DOHH2 (cell line): ENCODE data around the gene ETFA.

Source experiments
- H3F3A ChIP-seq: fragments of 200-600 bp; sonication (generic), shearing (Covaris generic); 2 replicates; pipeline ENCODE4 v1.6.0; 2016; ENCODE audit warnings: antibody characterized with exemption, mild to moderate bottlenecking; ENCODE audit not compliant: control insufficient read depth, insufficient read depth
- H3K27ac ChIP-seq: fragments of 200-600 bp; sonication (generic); 2 replicates; pipeline ENCODE4 v1.5.1; 2014; ENCODE audit warnings: low read depth, mild to moderate bottlenecking, low read length, moderate library complexity
- H3K27me3 ChIP-seq: fragments of 200-600 bp; sonication (generic); 2 replicates; pipeline ENCODE4 v1.6.1; 2014; ENCODE audit warnings: mild to moderate bottlenecking, low read length, mixed read lengths; ENCODE audit not compliant: control insufficient read depth
- H3K36me3 ChIP-seq: fragments of 200-600 bp; sonication (generic); 2 replicates; pipeline ENCODE4 v1.6.1; 2014; ENCODE audit warnings: mild to moderate bottlenecking, low read length, moderate library complexity, mixed read lengths; ENCODE audit not compliant: control insufficient read depth
- H3K4me1 ChIP-seq: fragments of 200-600 bp; sonication (generic); 2 replicates; pipeline ENCODE4 v1.6.1; 2014; ENCODE audit warnings: mild to moderate bottlenecking, low read length, mixed read lengths; ENCODE audit not compliant: control insufficient read depth
- H3K4me2 ChIP-seq: fragments of 200-600 bp; sonication (generic); 2 replicates; pipeline ENCODE4 v1.6.0; 2014; ENCODE audit warnings: mild to moderate bottlenecking, low read length, moderate library complexity
- H3K4me3 ChIP-seq: fragments of 200-600 bp; sonication (generic); 2 replicates; pipeline ENCODE4 v1.5.1; 2014; ENCODE audit warnings: mild to moderate bottlenecking, low read length, mixed read lengths
- H3K79me2 ChIP-seq: fragments of 200-600 bp; sonication (generic); 2 replicates; pipeline ENCODE4 v1.6.1; 2014; ENCODE audit warnings: mild to moderate bottlenecking, low read length, mixed read lengths; ENCODE audit not compliant: control insufficient read depth
- H3K9me2 ChIP-seq: fragments of 200-600 bp; sonication (generic); replicated peaks from 2 replicates; pipeline ENCODE4 v1.6.1; 2014; ENCODE audit warnings: mild to moderate bottlenecking, low read length, mixed read lengths; ENCODE audit not compliant: control insufficient read depth
- H3K9me3 ChIP-seq: fragments of 200-600 bp; sonication (generic); 2 replicates; pipeline ENCODE4 v1.6.1; 2014; ENCODE audit warnings: antibody characterized with exemption, low read length, mixed read lengths; ENCODE audit not compliant: control insufficient read depth, insufficient read depth
- H4K20me1 ChIP-seq: fragments of 200-600 bp; sonication (generic); 2 replicates; pipeline ENCODE4 v1.6.0; 2014; ENCODE audit warnings: low read depth, mild to moderate bottlenecking, antibody characterized with exemption, low read length, moderate library complexity; ENCODE audit not compliant: control insufficient read depth, insufficient read depth
- EZH2phosphoT487 ChIP-seq: fragments of 200-600 bp; sonication (generic); IDR thresholded peaks from 2 replicates; pipeline ENCODE4 v1.6.1; 2017; ENCODE audit warnings: borderline replicate concordance, mild to moderate bottlenecking, antibody characterized with exemption, low read length, moderate library complexity, mixed read lengths
- TF ChIP-seq, protein P1 (sequence below): fragments of 200-600 bp; sonication (generic); IDR thresholded peaks from one replicate; pipeline ENCODE4 v1.5.1; 2014; ENCODE audit warnings: antibody characterized with exemption, mild to moderate bottlenecking, low read depth, low read length; ENCODE audit not compliant: poor library complexity, severe bottlenecking

The ETFA gene

DNA sequence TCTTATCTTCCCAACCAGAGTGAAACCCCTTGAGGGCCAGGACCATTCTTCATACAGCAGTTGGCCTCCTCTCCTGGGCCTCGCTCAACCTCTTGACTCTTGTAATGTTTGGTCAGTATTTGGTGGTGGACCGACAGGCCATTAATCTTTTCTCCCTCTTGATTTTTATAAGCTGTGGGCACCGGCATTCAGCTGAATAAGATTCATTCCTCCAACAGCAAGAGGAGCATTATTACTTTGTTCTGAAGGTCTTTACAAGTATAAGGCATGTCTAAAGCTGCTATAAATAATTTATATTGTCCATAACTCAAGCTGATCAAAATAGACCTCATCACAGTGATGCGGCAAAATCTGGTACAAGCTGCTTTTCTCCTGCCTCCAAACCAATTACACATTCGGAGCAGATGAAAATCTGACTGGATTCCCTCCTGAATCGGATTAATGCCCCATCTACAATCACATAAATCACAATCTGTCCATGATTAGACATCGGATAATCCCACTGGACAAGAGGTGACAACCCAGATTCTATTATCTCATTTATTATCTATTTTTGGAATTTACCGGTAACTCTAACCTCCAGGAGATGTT, 16.9 kb upstream of the ETFA start:
- Histone ChIP-seq H3K4me1 (peaks cover 5% of the 10 kb centered on the region), H3K4me3 (no peak overlapping the region), H4K20me1 (no peaks in the 10 kb centered on the region), H3K36me3 (no peaks in the 10 kb centered on the region), H3K4me2 (no peak overlapping the region), H3K27me3 (peaks cover 31% of the 10 kb centered on the region; the same call in 1 of the 2 replicates), H3K9me2 (no peaks in the 10 kb centered on the region), H3F3A (no peaks in the 10 kb centered on the region), H3K27ac (no peak overlapping the region), H3K79me2 (no peaks in the 10 kb centered on the region), H3K9me3 (no peaks in the 10 kb centered on the region)
- no peak for TF ChIP-seq EZH2phosphoT487
- TF ChIP-seq, protein P1, sequence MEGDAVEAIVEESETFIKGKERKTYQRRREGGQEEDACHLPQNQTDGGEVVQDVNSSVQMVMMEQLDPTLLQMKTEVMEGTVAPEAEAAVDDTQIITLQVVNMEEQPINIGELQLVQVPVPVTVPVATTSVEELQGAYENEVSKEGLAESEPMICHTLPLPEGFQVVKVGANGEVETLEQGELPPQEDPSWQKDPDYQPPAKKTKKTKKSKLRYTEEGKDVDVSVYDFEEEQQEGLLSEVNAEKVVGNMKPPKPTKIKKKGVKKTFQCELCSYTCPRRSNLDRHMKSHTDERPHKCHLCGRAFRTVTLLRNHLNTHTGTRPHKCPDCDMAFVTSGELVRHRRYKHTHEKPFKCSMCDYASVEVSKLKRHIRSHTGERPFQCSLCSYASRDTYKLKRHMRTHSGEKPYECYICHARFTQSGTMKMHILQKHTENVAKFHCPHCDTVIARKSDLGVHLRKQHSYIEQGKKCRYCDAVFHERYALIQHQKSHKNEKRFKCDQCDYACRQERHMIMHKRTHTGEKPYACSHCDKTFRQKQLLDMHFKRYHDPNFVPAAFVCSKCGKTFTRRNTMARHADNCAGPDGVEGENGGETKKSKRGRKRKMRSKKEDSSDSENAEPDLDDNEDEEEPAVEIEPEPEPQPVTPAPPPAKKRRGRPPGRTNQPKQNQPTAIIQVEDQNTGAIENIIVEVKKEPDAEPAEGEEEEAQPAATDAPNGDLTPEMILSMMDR: no peak

DNA sequence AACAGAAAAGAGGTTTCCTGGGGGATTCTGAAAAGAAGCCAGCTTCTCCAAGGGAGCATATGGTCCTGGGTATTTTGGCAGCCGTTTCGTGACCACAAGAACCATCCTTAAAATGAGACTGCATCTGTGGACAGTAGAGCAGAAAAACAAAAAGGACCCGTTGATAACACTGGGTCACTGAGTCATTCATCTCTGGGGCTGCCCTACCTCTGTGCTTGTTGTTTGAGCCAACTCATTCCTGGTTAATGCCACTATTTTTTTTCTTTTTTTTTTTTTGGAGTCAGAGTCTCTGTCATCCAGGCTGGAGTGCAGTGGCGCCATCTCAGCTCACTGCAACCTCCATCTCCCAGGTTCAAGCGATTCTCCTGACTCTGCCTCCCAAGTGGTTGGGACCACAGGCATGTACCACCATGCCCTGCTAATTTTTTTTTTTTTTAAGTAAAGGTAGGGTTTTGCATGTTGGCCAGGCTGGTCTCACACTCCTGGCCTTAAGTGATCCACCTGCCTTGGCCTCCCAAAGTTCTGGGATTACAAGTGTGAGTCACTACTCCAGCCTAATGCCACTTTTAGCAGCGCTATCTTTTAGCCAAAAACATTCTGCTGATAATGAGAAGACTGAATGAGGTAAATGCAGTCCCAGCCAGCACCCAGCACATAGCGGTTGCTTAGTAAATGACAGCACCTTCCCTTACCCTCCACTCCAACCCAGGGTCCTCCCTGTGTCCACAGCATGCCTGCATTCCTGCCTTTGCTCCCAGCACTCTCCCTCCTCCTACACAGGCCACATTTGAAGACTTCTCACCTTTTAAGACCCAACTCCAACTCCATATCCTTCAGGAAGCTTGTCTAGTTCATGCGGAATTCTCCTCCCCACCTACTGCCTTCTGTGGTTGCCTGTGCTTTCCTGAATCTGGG, 16.2 kb upstream of the ETFA start:
- no peak overlapping the region for H3K27ac ChIP-seq

DNA sequence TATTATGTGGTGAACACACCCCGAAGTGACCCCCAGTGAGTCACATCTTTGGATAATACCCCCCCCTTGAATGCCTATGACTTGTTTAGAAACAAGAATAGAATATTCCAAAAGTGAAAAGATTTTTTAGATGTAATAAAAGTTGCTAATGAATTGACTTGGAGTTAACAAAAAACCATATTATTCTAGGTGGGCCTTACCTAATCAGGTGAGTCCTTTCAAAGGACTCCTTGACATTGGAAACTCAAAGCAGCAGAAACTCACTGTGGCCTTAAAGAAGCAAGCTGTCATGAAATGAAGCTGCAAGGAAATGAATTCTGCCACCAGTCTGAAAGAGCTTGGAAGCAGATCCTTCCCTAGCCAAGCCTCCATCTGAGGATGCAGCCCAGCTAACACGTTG, 14.4 kb upstream of the ETFA start:
- no peak overlapping the region for H3K27ac ChIP-seq
- no peaks in the 10 kb centered on the region for H3K79me2 ChIP-seq
- no peaks in the 10 kb centered on the region for H3K36me3 ChIP-seq
- H4K20me1 ChIP-seq: no peaks in the 10 kb centered on the region
- no peak overlapping the region for H3K4me2 ChIP-seq
- H3K27me3 ChIP-seq: peaks cover 36% of the 10 kb centered on the region
- H3K4me3 ChIP-seq: no peak overlapping the region
- no peaks in the 10 kb centered on the region for H3F3A ChIP-seq
- peaks cover 11% of the 10 kb centered on the region for H3K4me1 ChIP-seq
- H3K9me3 ChIP-seq: no peaks in the 10 kb centered on the region
- TF ChIP-seq EZH2phosphoT487: no peak
- TF ChIP-seq, protein P1: no peak
- no peaks in the 10 kb centered on the region for H3K9me2 ChIP-seq

More for the DNA sequence above, 16.2 kb upstream of the ETFA start:
- Histone ChIP-seq H3K4me1 (peaks cover 11% of the 10 kb centered on the region), H3K4me2 (no peak overlapping the region), H3K79me2 (no peaks in the 10 kb centered on the region), H3K9me3 (no peaks in the 10 kb centered on the region), H3K9me2 (no peaks in the 10 kb centered on the region), H3K27me3 (peaks cover 36% of the 10 kb centered on the region), H4K20me1 (no peaks in the 10 kb centered on the region), H3K4me3 (no peak overlapping the region), H3K36me3 (no peaks in the 10 kb centered on the region), H3F3A (no peaks in the 10 kb centered on the region)
- TF ChIP-seq, protein P1: no peak
- no peak for TF ChIP-seq EZH2phosphoT487
